Ectodermal cell (in vitro differentiated cells): Measurements from ENCODE around the gene CHST14.
A peak's percentile ranks its signal among the peaks of the same experiment; 100 is the strongest.

Source experiments
- H3K27ac ChIP-seq: 2 replicates; pipeline ENCODE4 v1.7.0; 2013; ENCODE audit warnings: mild to moderate bottlenecking, low read depth, low read length; ENCODE audit not compliant: insufficient read depth, poor library complexity, severe bottlenecking
- H3K27me3 ChIP-seq: 2 replicates; pipeline ENCODE4 v1.7.0; 2013; ENCODE audit warnings: mild to moderate bottlenecking, low read length; ENCODE audit not compliant: insufficient read depth, control insufficient read depth, poor library complexity, severe bottlenecking
- H3K36me3 ChIP-seq: one replicate; pipeline ENCODE4 v1.7.0; 2013; ENCODE audit warnings: low read length; ENCODE audit not compliant: control insufficient read depth, insufficient read depth
- H3K4me1 ChIP-seq: one replicate; pipeline ENCODE4 v1.7.0; 2013; ENCODE audit warnings: low read length; ENCODE audit not compliant: control insufficient read depth, insufficient read depth
- H3K4me3 ChIP-seq: 2 replicates; pipeline ENCODE4 v1.7.0; 2013; ENCODE audit warnings: low read depth, low read length, control low read depth; ENCODE audit not compliant: insufficient read depth
- H3K9me3 ChIP-seq: 2 replicates; pipeline ENCODE4 v1.7.0; 2013; ENCODE audit warnings: mild to moderate bottlenecking, low read length, moderate library complexity; ENCODE audit not compliant: control insufficient read depth
- WGBS, 2 experiments: methylation state at CpG; one replicate each; pipeline ENCODE4 v1.1.7; 2013; ENCODE audit warnings: missing lambda C conversion rate in 2 of 2; 5-methylcytosine and 5-hydroxymethylcytosine counted together

CHST14 gene

DNA sequence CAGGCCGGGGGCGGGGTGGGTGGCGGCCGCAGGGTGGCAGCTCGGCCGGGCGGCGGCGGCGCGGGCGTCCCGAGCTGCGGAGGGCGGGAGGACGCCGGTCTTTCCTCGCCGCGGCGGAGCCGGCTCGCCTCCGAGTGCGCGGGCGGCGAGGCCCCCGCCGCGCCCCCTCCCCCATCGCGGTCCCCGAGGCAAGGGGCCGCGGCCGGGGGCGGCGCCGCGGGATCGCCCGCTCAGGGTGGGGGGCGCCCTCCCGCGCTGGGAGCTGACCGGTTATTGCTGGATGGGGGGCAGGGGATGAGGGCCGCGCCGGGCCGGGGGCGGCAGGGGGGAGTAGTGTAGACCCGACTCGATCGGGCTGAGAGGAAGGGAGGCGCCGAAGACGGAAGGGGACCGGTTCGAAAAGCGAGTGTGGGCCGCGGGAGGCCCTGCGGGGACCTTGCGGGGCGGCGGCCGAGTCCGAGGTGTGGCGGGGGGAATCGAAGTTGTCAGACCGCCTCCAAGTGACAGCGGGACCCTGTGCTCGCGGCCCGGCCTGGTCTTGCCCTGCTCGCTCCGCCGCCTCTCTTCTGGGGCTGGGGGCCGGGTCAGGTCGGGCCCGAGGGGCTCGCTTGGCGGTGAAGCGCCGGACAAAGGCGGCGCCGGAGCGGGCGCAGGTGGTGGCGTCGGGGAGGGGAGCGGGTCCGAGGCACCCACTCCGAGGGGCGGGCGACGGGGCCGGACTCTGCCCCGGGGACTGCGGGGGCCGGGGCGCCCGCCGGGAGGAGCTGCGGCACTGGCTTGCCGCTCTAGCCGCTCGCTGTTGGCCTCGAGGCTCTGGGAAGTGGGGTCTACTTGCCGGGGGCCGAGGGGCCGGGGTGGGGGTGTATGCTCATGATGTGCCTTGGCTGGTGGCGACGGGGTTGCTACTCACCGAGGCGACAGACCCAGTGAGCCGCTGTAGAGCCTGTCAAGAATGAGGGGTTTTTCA lies 28.9 kb upstream of the CHST14 start:
- H3K4me1 ChIP-seq, result peaks cover 45% of the 10 kb centered on the region

DNA sequence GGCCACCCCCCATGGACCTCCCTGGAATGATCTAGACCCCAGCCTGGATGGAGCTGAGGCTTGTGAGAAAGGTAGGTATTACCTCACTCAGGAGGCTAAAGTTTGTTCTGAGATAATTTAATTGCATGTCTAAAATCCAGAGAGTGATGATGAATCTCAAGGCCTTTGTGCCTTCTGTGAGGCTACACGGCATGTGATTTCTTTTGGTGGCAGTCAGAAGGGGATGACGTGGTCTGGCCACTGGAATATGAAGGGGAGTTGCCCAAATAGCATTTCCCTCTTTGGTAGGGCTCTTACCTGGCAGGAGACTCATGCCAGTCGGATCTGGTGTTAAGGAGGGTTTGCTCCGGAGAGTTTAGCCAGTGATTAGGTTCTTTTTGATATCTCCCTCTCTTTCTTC lies 27.5 kb upstream of the CHST14 start:
- Histone ChIP-seq H3K4me3 (peak overlapping the region; percentile 1), H3K4me1 (peaks cover 31% of the 10 kb centered on the region)

More for the DNA sequence above, 28.9 kb upstream of the CHST14 start:
- H3K4me3 ChIP-seq, result peak overlapping the region; percentile 68
- 1% methylated on average over 119 of the region's 119 CpGs for WGBS, 2 experiments
- H3K36me3 ChIP-seq, result no peaks in the 10 kb centered on the region
- H3K27ac ChIP-seq, result no peak overlapping the region
- H3K9me3 ChIP-seq, result no peaks in the 10 kb centered on the region
- peaks cover 38% of the 10 kb centered on the region for H3K27me3 ChIP-seq

DNA sequence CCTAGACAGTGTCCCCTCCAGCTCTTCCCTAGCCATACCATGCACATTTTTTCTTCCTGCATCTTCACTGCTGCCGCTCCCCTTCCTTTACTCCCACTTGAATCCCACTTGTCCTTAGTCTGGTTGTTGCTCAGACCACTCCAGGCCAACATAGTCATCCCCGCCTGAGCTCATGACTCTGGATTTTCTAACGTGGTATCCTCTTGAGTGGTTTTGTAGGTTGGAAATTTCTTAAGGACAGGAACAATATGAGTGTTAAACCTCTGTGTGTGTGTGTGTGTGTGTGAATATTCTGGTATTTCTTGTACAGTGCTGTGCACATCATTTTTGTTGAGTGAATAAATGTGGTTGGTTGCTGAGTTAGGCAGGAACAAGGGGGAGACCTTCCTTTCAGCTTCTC lies 26.9 kb upstream of the CHST14 start:
- Histone ChIP-seq H3K36me3 (no peaks in the 10 kb centered on the region), H3K27ac (no peak overlapping the region), H3K4me3 (no peak overlapping the region), H3K9me3 (no peaks in the 10 kb centered on the region), H3K27me3 (peaks cover 18% of the 10 kb centered on the region), H3K4me1 (peaks cover 26% of the 10 kb centered on the region)
- 80 to 85% methylated on average over 3 of the region's 3 CpGs for WGBS, 2 experiments

More for the DNA sequence above, 27.5 kb upstream of the CHST14 start:
- Histone ChIP-seq H3K9me3 (no peaks in the 10 kb centered on the region), H3K27me3 (peaks cover 24% of the 10 kb centered on the region), H3K36me3 (no peaks in the 10 kb centered on the region), H3K27ac (no peak overlapping the region)
- 84 to 86% methylated on average over 4 of the region's 4 CpGs for WGBS, 2 experiments

DNA sequence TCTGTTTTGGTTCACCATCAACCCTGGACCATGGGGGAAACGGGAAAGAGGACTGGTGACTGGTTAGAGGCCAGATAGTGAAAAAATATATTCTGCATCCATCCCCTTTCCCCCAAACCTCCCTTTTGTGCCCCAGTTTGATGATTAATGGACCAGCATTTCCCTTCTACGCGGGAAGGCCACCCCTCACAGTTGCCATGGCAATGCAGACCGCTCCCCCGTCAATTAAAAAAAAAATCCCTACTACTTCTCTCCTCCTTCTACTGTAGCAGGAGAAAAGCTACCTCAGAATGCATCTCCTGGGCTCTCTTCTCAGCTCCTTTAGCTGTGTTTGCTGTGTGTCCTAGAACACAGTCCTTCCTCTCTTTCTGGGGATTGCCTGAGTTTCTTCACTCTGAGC lies 26.0 kb upstream of the CHST14 start:
- WGBS, 2 experiments, result 46 to 49% methylated on average over 5 of the region's 5 CpGs
- no peak overlapping the region for H3K4me3 ChIP-seq

DNA sequence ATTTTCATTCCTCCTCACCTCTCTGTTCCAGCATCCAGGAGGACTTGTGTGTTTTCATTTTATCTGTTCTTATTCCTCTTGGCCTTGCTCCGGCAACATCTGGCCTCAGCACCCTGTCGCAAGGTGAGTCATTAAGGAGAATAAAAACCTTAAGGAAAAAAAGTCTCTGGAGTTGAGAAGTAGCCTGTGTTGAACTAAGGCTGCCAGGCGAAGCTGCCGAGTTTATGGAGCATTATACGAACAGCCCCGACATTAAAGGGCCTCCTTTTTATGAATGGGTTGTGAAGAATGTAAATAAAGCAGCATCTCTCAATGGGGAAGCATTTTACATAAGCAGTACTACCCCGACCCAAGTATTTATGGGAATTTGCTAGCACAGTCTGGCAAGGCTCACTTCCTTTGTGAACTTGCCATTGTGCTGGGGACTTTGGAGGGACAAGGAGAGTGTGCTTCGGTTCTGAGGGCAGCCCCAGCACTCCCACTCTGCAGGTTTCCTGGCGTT lies 25.3 kb upstream of the CHST14 start:
- 50 to 57% methylated on average over 9 of the region's 9 CpGs for WGBS, 2 experiments
- Histone ChIP-seq H3K36me3 (no peaks in the 10 kb centered on the region), H3K27ac (no peak overlapping the region), H3K4me3 (no peak overlapping the region), H3K4me1 (peaks cover 22% of the 10 kb centered on the region), H3K27me3 (peaks cover 3% of the 10 kb centered on the region), H3K9me3 (no peaks in the 10 kb centered on the region)

More for the DNA sequence above, 26.0 kb upstream of the CHST14 start:
- Histone ChIP-seq H3K9me3 (no peaks in the 10 kb centered on the region), H3K27ac (no peak overlapping the region), H3K36me3 (no peaks in the 10 kb centered on the region), H3K4me1 (peaks cover 17% of the 10 kb centered on the region), H3K27me3 (peaks cover 9% of the 10 kb centered on the region)

DNA sequence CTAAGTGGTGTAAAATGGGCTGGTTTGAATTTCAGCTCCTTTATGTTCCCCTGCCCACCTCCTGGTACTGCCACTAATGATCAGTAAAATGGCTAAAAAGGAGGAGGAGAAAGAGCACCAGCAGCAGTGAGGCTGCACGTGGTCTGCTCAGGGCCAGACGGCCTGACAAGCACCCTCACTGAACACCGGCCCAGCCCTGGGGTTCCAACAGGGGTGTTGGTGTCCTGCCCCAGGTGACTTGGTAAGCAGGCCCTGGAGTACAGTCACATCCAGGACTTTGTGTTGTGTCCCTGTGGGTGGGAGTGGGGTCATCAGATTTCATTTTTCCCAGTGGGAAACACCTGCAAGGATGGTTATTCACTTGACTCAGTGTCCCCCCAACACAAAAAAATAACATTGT lies 24.6 kb upstream of the CHST14 start:
- H3K9me3 ChIP-seq, result no peaks in the 10 kb centered on the region
- WGBS, 2 experiments, result 79 to 81% methylated on average over 3 of the region's 3 CpGs
- peaks cover 3% of the 10 kb centered on the region for H3K27me3 ChIP-seq
- no peak overlapping the region for H3K4me3 ChIP-seq
- H3K36me3 ChIP-seq, result no peaks in the 10 kb centered on the region
- H3K27ac ChIP-seq, result no peak overlapping the region
- peaks cover 23% of the 10 kb centered on the region for H3K4me1 ChIP-seq

DNA sequence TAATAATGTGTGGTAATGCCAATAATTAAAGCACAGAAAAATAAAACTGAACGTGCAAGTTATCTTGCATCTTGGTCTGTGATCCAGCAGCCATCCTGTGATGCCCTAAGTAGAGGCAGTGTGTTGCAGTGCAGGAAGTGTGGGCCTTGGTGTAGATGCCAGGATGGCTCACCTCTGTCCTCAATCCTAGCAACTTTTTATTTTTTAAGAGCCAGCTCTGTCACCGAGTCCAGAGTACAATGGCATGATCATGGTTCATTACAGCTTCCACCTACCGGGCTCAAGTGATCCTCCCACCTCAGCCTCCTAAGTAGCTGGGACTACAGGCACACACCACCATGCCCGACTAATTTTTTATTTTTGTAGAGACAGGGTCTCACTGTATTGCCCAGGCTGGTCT lies 22.4 kb upstream of the CHST14 start:
- Histone ChIP-seq H3K9me3 (no peaks in the 10 kb centered on the region), H3K27me3 (no peaks in the 10 kb centered on the region), H3K4me3 (no peak overlapping the region), H3K36me3 (no peaks in the 10 kb centered on the region), H3K4me1 (peaks cover 34% of the 10 kb centered on the region), H3K27ac (no peak overlapping the region)
- WGBS, 2 experiments, result 95% methylated on average over 4 of the region's 4 CpGs

DNA sequence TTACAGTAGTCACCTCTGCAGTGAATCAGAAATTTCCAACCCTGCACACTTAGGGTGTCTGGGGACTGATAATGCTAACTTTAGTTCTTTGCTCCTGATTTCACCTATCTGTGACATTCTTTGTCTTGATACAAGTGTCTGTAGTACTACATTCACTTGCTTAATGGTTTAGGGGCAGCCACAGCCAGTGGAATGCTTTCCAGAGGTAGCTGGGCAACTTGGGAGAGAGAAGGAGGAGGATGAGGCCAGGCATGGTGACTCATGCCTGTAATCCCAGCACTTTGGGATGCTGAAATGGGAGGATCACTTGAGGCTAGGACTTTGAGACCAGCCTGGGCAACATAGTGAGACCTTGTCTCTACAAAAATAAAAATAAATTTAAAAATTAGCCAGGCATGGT lies 21.5 kb upstream of the CHST14 start:
- H3K4me1 ChIP-seq, result peaks cover 28% of the 10 kb centered on the region
- H3K27ac ChIP-seq, result no peak overlapping the region
- no peaks in the 10 kb centered on the region for H3K36me3 ChIP-seq
- H3K27me3 ChIP-seq, result no peaks in the 10 kb centered on the region
- H3K9me3 ChIP-seq, result no peaks in the 10 kb centered on the region
- H3K4me3 ChIP-seq, result no peak overlapping the region

DNA sequence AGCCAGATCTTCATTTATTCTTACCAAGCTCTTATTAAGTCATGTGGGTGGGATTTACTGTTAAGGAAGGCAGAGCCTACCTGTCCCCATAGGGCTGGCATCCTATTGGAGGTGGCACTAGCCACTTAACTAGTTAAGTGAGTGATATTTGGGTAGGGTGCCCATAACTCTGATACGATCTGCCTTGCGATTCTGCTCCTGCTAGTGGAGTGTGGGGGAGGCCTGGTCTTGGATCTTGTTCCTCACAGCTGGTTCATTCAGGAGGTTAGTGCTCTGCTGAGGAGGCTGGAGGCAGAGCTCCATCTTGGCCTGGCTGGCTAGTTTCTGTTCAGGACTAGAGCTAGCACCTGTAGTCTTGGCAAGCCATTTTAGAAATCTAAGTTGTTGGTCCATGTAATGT lies 20.7 kb upstream of the CHST14 start:
- WGBS, 2 experiments, result 98 to 99% methylated on average over 2 of the region's 2 CpGs
- peaks cover 28% of the 10 kb centered on the region for H3K4me1 ChIP-seq
- H3K36me3 ChIP-seq, result no peaks in the 10 kb centered on the region

DNA sequence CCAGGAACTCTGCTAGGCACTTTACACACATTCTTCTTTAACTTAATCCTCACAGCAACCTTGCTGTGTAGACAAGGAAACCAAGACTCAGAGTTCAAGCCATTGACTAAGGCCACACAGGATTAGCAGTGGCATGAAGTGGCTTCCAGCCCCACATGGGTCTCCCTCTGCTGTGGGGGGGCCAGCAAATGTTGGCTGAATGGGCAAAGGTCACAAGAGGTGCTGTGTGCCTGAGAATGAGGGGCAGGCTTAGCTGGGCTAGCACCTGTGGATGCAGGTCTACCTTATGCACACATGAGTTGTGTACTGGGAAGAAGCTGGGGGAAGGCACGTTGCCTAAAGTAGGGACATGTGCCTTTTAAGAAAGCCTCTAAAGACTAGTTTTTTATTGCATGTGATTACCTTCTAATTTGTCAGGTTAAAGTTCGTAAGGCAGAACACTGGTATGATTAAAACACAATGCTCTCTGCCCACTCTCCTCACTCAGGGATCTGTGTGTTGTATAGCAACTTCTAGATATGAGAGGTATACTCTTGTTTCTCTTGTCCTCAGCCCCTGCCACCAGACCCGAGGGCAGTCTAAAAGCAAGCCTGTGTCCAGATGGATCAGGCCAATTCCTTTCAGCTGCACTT lies 19.1 kb upstream of the CHST14 start:
- no peak overlapping the region for H3K4me3 ChIP-seq
- no peak overlapping the region for H3K27ac ChIP-seq
- WGBS, 2 experiments, result 82 to 83% methylated on average over 3 of the region's 3 CpGs
- no peaks in the 10 kb centered on the region for H3K9me3 ChIP-seq
- H3K4me1 ChIP-seq, result peaks cover 32% of the 10 kb centered on the region
- H3K36me3 ChIP-seq, result no peaks in the 10 kb centered on the region
- H3K27me3 ChIP-seq, result no peaks in the 10 kb centered on the region

More for the DNA sequence above, 20.7 kb upstream of the CHST14 start:
- Histone ChIP-seq H3K27me3 (no peaks in the 10 kb centered on the region), H3K9me3 (no peaks in the 10 kb centered on the region), H3K27ac (no peak overlapping the region), H3K4me3 (no peak overlapping the region)
